NCI-H82 treated with DMSO at 0.1 percent for 48 hours (cell line): Measurements from ENCODE around the gene RIF1.
"Not testable (repeated sequence)": the region's sequence is repeated elsewhere in the genome, so short reads cannot be mapped to it uniquely, and the experiment has no call there.

Experiments
- DNase-seq: peaks from one replicate; lab custom pipeline; 2025; ENCODE audit not compliant: unreplicated experiment; lab: John Stamatoyannopoulos, UW

The RIF1 gene

GRCh38 chr2:151421681-151422080 is 12.0 kb downstream of the RIF1 start:
- not testable (repeated sequence) for DNase-seq

- no peak for DNase-seq
Measured at GRCh38 chr2:151422917-151423439, 13.3 kb downstream of the RIF1 start.

GRCh38 chr2:151423760-151424159 is 14.1 kb downstream of the RIF1 start:
- DNase-seq: no peak

- DNase-seq: no peak
Measured at GRCh38 chr2:151437630-151438029, 27.9 kb downstream of the RIF1 start.

GRCh38 chr2:151438506-151438905 is 28.8 kb downstream of the RIF1 start:
- DNase-seq: no peak

- no peak for DNase-seq
Measured at GRCh38 chr2:151439127-151439526, 29.4 kb downstream of the RIF1 start.

- DNase-seq: no peak
Measured at GRCh38 chr2:151459358-151459757, 49.7 kb downstream of the RIF1 start.

- DNase-seq: no peak
Measured at GRCh38 chr2:151465771-151466170, 56.1 kb downstream of the RIF1 start.

GRCh38 chr2:151470556-151470955 is 60.9 kb downstream of the RIF1 start:
- no peak for DNase-seq

GRCh38 chr2:151472966-151473365 is 63.3 kb downstream of the RIF1 start:
- DNase-seq: no peak

- DNase-seq: no peak
Measured at GRCh38 chr2:151475071-151475470, 65.4 kb downstream of the RIF1 start.

GRCh38 chr2:151476287-151476686 is 66.6 kb downstream of the RIF1 start:
- no peak for DNase-seq

- no peak for DNase-seq
Measured at GRCh38 chr2:151478011-151478410, 68.3 kb downstream of the RIF1 start.

- no peak for DNase-seq
Measured at GRCh38 chr2:151481744-151482143, 72.0 kb downstream of the RIF1 start.

GRCh38 chr2:151482171-151482725 is 72.5 kb downstream of the RIF1 start:
- DNase-seq: no peak

- no peak for DNase-seq
Measured at GRCh38 chr2:151483546-151483945, 73.8 kb downstream of the RIF1 start.

- DNase-seq: no peak
Measured at GRCh38 chr2:151484100-151484499, 74.4 kb downstream of the RIF1 start.

- DNase-seq: no peak
Measured at GRCh38 chr2:151486053-151486452, 76.4 kb downstream of the RIF1 start.

- no peak for DNase-seq
Measured at GRCh38 chr2:151490276-151490675, 80.6 kb downstream of the RIF1 start.

GRCh38 chr2:151491496-151491895 is 81.8 kb downstream of the RIF1 start:
- DNase-seq: no peak

- no peak for DNase-seq
Measured at GRCh38 chr2:151498178-151498577, 88.5 kb downstream of the RIF1 start.

- DNase-seq: no peak
Measured at GRCh38 chr2:151506170-151506569, 96.5 kb downstream of the RIF1 start.

GRCh38 chr2:151508519-151508918 is 98.8 kb downstream of the RIF1 start:
- DNase-seq: no peak
